Fibroblast of villous mesenchyme (primary cell): ENCODE measurements around the gene DVL2. TPM values are rescaled to one million over a fixed set of nuclear protein-coding genes. Genes with fewer than 3 reads are reported as not detected.

Experiments
- DNase-seq: peaks from one replicate; pipeline ENCODE4 v3.0.0-alpha.2; 2010; ENCODE audit warnings: low read depth
- H3K4me3 ChIP-seq: 2 replicates; pipeline ENCODE4 v1.5.1; 2011; ENCODE audit warnings: low read depth, mild to moderate bottlenecking, low read length
- total RNA-seq: library from RNA; depleted of rRNA; stranded (reverse); fragments of >200 nt; gene quantifications from 2 replicates; pipeline ENCODE4 v1.2.3, GENCODE V29; 2012
- TF ChIP-seq, protein P1 (sequence below): IDR thresholded peaks from 2 replicates; pipeline ENCODE4 v1.5.1; 2012; ENCODE audit warnings: low read depth, mild to moderate bottlenecking, low read length; ENCODE audit not compliant: insufficient read depth

The DVL2 gene
- total RNA-seq, 1 donor: 105 TPM

DNA sequence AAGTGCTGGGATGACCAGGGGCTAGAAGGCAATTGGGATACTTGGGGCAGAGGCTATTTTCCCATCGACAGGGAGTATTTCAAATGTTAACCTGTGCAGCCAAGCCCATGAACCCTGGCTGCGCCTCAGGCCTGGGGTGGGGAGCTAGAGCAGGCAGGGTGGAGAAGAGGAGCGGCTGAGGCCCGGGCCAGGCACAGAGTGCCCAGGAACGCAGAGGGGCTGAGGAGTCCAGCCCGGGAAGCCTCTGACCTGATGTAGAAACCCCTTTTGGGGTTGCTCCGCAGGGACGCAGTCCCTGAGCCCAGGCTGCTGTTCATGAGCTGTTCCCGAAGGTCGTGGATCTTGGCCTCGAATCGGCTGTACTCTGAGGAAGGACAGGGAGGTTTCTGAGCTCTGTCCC, 38.3 kb downstream of the DVL2 start:
- no peak for DNase-seq
- TF ChIP-seq, protein P1, sequence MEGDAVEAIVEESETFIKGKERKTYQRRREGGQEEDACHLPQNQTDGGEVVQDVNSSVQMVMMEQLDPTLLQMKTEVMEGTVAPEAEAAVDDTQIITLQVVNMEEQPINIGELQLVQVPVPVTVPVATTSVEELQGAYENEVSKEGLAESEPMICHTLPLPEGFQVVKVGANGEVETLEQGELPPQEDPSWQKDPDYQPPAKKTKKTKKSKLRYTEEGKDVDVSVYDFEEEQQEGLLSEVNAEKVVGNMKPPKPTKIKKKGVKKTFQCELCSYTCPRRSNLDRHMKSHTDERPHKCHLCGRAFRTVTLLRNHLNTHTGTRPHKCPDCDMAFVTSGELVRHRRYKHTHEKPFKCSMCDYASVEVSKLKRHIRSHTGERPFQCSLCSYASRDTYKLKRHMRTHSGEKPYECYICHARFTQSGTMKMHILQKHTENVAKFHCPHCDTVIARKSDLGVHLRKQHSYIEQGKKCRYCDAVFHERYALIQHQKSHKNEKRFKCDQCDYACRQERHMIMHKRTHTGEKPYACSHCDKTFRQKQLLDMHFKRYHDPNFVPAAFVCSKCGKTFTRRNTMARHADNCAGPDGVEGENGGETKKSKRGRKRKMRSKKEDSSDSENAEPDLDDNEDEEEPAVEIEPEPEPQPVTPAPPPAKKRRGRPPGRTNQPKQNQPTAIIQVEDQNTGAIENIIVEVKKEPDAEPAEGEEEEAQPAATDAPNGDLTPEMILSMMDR: no peak
- no peak overlapping the region for H3K4me3 ChIP-seq

DNA sequence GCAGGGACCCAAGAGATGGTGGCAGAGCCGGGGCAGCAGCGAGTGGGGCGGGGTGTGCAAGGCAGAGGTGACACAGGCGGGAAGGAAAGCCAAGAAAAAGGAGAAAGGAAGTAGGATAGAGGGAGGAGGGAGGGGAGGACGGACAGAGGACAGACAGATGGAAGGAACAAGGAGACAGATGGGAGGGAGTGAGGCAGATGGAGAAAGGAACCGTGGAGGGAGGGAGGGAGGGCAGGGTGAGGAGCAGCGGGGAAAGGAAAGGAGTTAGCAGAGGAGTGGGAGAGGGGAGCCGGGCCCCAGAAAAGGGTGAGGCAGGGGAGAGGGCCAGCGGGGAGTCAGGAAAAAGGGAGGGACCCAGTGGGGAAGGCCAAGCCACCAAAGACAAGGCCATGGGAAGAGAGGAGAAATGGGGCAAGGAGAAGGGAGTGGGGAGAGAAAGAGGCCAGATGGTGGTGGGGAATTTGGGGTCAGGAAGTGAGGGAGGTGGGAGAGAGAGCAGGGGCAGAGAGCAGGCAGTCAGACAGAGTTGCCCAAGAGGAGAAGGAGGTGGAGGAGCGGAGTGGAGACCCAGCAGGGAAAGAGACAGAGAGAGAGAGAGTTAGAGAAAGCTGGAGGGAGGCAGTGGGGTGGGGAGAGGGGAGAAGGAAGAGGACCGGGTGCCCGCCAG, 41.9 kb downstream of the DVL2 start:
- H3K4me3 ChIP-seq: no peak overlapping the region
- TF ChIP-seq, protein P1: no peak
- no peak for DNase-seq

DNA sequence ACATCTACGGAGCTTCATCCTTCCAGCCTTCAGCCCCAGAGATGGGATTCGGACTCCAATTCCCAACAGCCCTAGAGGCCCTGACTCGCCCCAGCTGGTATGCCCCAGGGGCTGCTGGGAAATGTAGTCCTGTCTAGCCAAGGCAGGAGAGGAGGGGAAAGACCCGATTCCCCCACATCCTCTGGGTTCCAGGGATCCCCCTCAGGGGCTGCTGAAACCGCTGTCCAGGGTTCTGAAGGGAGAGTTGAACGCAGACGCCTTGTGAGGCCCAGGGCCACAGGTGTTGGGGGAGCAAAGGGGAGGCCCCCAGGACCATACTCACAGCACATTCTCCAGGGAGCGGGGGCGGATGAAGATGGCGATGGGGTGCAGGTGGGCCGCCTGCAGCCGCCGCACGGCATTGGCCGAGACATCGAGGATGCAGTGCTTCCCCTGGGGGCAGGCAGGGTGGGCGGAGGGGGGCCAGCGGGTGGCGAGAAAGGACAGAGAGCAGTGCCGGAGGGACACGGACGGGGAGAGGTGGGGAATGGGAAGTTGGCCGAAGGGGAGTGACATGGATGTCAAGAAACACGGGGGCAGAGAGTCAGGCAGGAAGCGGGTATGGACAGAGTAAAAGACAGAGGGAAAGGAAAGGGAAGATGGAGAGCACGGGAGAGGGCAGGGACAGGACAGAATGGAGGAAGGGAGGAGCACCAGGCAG, 42.6 kb downstream of the DVL2 start:
- DNase-seq: no peak

DNA sequence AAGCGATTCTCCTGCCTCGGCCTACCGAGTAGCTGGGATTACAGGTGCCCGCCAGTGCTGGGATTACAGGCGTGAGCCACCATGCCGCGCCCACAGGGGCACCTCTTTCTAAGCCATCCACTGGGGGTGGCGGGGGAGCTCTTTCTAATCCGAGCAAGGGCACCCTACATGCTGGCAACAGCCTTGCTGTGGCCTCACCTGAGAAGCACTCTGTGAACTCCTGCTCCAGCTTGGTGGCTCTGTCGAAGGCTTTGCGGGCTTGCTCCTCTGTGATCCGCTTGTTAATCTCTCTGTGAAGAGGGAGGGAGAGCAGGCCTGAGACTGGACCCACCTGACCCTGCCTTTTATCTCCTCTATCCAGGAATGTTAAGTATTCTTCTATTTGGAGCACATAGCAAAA, 43.2 kb downstream of the DVL2 start:
- TF ChIP-seq, protein P1: no peak
- H3K4me3 ChIP-seq: no peak overlapping the region
- DNase-seq: no peak

More for the DNA sequence above, 42.6 kb downstream of the DVL2 start:
- H3K4me3 ChIP-seq: no peak overlapping the region
- TF ChIP-seq, protein P1: no peak

DNA sequence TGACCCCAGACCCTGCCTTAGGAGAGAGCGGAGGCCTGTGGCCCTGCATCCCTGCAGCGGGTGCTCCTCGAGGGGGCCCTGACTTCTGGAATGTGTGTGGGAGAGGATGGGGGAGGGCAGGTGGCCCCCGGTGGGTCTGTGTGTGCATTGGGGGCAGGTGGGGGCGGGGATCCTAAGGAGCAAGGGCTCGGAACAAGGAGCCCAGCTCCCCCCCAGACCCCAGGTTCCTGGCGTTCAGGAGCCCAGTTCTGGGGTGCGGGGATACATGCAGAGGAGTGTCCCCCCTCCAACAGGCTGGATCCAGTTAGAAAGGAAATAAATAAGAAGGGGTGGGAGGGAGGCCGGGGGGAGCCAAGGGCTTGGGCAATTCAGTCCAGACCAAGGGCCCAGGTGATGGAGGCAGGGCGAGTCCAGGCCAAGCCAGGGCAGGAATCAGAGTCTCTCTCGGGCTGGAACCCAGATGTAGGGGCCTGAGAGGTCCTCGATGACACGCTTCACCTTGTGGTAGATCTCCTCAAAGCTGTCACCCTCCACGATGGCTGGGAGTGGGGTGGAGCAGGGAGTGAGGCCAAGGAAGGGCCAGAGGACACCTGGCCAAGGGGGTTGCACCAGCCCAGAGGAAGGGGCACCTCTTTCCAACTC, 43.9 kb downstream of the DVL2 start:
- no peak overlapping the region for H3K4me3 ChIP-seq
- TF ChIP-seq, protein P1: no peak
- no peak for DNase-seq

DNA sequence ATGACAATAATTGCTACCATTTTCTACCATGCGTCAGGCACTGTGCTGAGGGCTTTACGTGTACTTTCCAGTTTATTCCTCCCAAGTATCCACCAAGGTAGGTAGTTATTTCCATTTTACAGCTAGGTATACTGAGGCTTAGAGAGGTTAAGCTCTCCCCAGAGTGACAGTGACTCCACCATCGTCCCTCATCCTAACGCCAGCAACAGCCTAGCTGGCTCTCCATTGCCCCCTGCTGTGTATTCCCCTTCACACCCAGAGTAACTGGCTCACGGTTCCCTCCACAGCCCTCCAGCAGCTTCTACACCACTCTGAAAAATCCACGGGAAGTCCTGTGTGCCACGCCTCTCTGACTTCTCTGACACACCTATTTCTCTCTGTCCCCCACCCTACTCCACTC, 48.1 kb downstream of the DVL2 start:
- TF ChIP-seq, protein P1: peak; percentile 19
- DNase-seq: no peak
- no peak overlapping the region for H3K4me3 ChIP-seq
